Vagina (tissue), 2 donors: Measurements from ENCODE around the gene ABCA7.

Experiments used
- CTCF ChIP-seq, 3 experiments: fragments of 450-650 bp in 2 of 3; fragments of 200-600 bp in 1 of 3; sonication (generic) in 1 of 3; IDR thresholded peaks; one replicate each; pipeline ENCODE4 v1.5.1; 2017 to 2019; ENCODE audit warnings: antibody characterized with exemption in 3 of 3, mild to moderate bottlenecking in 2 of 3, moderate library complexity in 2 of 3
- POLR2AphosphoS5 ChIP-seq, 2 donors: sonication (generic); formaldehyde crosslinking; IDR thresholded peaks; one replicate each; pipeline ENCODE4 v1.9.0; 2017; ENCODE audit warnings: antibody characterized with exemption in 2 of 2, mild to moderate bottlenecking in 2 of 2, low read depth in 1 of 2; ENCODE audit not compliant: insufficient read depth in 1 of 2

DNA sequence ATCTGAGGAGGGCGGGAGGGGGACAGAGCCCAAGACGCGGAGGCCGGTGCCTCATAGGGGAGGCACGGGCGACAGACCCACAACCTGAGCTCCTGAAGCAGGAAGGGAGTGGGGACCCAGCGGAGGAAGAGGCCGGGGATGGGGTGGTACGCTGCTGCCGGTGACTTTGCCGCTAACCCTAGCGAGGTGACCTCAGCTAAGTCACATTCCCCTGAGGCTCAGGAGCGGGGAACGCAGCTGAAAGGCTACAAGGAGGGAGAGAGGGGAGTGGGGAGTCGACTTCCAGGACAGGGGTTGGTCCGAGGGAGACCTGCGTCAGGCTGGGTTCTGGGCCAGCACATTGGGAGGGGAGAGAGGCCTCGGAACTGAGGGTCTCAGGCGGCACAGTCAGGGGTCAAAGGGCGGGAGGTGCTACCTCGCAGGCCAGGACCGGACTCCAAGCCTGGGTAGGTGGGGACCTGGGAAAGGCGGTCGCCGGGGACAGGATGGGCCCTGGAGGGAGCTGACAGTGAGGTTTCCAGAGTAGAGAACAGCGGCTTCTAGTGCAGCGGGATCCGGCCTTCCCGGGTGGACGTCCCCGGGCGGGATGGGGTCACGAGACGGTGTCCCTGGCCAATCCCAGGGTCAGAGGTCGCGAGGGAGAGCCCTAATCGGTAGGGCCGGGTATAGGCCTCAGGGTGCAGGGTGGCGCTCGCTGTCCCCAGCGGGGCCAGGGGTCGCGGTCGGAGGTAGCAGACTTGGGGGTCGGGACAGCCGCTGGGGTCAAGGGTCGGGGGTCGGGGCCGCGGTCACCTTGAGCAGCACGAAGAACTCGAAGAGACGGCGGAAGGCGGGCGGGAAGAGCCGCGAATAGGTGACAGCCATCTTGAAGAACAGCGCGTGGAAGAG lies 19.7 kb upstream of the ABCA7 start:
- TF ChIP-seq CTCF (IDR thresholded peaks at IDR 0.05) (no peak), POLR2AphosphoS5 (IDR thresholded peaks at IDR 0.05; ENCODE audit: insufficient read depth in 1 of 2, low read depth in 1 of 2) (no peak)
